Stimulated activated CD4-positive, alpha-beta T cell treated with anti-CD3 and anti-CD28 coated beads, TNF-alpha, amount 100 ng/mL, for 1 hour (primary cell): ENCODE results near the gene RASIP1.

Source experiments
- DNase-seq, 3 donors: peaks; one replicate each; pipeline ENCODE4 v3.0.0-alpha.2; 2020; ENCODE audit warnings: low read depth in 3 of 3, low spot score in 1 of 3

RASIP1 gene

DNA sequence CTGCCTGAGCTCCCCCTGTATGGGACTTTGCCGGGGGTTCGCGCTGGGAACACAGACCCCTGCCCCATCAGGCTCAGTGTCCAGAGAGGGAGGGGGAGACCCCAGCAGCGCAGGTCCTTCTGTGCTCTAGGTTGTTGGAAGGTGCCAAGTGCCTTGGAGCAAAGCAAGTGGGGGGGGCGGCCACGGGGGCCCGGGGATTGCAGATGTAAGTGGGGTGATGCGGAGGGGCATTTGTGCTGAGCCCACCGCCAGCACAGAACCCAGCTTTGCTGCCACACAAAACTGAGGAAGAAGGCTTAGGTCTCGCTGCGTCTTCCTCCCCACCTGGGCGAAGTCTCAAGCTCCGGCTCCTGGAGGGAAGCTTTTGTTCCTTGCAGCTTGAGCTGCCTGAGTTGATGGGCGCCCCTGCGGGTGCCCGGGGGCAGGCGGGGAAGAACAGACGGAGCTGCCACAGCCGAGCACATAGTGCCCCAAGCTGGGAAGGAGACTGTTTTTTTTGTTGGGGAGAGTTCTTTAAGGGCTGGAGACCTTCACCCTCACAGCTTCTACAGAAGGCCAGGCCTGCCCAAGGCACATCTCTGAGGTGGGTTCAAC lies 66.1 kb downstream of the RASIP1 start:
- no peak for DNase-seq

DNA sequence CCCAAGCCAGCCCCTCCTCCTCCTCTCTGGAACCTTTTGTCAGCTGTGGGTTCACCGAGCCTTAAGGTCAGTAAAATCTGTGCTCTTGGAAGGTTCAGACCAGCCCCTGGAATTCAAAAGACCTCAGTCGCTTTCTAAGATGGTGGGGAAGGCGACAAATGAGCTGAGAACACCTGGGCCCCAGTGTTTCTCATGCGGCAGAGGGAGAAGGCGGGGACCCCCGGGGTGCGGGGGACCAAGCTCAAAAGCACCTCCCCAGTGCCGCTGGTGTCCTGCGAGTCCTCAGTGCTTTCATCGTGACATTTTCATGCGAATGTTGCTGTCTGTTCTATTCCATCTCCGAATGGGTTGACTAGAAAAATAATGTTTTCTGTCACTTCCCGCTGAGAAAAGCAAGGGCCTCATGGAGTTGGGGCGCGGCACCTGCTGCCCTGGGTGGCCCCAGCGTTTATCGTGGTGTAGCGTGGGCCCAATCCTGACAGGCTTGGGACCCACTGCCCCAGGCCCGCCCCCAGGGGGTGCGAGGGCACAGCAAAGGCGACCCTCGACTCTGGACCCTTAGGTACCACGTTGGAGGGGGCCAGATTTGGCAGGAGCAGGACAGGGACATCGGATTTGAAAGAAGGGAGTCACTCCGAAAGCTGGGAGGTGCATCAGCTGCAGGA lies 66.8 kb downstream of the RASIP1 start:
- no peak for DNase-seq

DNA sequence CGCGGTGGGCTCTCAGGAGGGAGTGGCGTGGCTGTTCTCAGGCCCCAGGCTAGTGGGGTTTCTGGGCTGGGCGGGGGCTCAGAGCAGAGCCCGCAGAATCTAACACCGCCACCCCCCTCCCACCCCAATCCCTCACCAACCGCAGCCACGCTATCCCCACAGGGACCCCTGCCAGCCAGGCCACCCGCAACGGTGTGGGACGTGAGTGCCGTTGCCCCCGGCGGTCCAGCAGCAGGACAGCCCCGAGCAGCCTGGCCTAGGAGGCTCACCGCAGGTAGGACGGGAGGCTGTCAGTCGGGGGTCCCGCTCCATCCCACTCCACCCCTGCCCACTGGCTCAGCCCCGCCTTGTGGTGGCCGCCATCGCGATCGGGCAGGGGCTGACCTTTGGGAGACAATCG lies 67.4 kb downstream of the RASIP1 start, which contains the start of gene NTN5:
Gene NTN5, minus strand, starts transcription at position 24 of the 400 bp plus-strand sequence. CDS start 2,031 bp downstream, outside the sequence.
- no peak for DNase-seq

DNA sequence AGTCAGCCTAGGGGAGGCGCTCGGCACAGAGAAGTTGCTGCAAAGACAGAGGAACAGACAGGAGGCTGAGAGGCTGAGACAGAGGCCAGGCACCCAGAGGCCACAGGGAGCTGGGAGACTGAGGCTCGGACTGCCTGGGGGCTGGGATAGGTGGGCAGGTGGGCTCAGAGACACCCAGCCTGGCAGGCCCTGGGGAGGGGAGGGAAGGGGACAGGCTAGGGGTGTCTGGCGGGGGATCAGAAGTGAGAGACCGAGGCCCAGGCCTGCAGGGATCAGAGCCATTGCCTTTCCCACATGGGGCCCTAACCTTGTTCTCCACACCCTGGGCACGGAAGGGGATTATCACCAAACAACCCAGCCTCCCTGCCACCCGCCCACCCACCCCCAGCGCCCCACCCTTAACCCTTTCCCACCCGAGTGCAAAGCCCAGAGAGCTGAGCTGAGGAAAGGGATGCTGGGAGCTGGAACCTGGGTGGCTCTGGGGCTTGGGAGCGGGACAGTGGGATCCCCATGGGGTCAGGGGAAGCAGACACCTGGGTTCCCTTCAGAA lies 68.9 kb downstream of the RASIP1 start:
- DNase-seq = no peak

DNA sequence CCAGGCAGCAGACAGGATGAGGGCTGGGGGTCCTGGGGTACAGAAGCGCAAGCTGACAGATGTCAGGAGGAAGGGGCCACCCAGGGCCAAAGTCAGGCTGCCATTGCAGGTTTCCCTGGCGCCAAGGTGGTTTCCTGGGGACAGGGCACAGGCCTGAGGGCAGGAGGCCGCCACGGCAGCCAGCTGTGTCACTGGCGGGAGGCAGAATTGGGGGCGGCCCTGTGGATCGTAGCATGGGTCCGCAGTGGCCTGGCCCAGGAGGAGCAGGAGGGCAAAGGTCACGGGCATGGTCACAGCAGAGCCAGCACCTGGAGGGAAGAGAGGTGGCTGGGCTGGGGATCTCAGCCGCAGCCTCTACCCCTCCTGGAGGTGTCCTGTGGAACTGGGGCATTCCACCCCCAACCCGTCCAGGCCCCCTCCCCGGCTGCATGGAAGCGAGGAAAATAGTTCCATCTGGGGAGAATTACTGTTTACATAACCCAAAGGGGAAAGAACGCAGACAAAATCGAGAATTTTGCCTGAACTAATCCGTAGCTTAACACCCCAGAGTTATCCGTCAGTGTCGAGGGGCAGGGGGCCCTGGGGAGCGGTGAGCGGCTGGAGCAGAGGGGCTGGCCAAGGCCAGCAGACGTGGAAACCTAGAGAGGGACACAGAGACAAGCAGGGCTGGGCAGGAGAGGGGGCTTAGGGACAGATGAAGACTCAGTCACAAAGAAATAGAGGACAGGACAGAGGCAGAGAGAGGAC lies 69.5 kb downstream of the RASIP1 start:
- DNase-seq = no peak
